Progenitor cell of endocrine pancreas (in vitro differentiated cells): Measurements from ENCODE around the gene DOK1. TPM values are rescaled to one million over a fixed set of nuclear protein-coding genes. Genes with fewer than 3 reads are reported as not detected.

ENCODE experiments used
- DNase-seq: peaks from one replicate; pipeline ENCODE4 v3.0.0; 2021; ENCODE audit warnings: low spot score; ENCODE audit not compliant: unreplicated experiment
- H3K27ac Mint-ChIP-seq: 2 replicates; pipeline ENCODE4 v1.8.0; 2021; ENCODE audit warnings: mild to moderate bottlenecking, moderate library complexity, mixed read lengths
- H3K27me3 Mint-ChIP-seq: 2 replicates; pipeline ENCODE4 v1.8.0; 2021; ENCODE audit warnings: mixed read lengths
- H3K36me3 Mint-ChIP-seq: 2 replicates; pipeline ENCODE4 v1.8.0; 2022; ENCODE audit warnings: mixed read lengths; ENCODE audit not compliant: insufficient read depth
- H3K4me1 Mint-ChIP-seq: 2 replicates; pipeline ENCODE4 v1.8.0; 2021; ENCODE audit warnings: low read depth, mixed read lengths
- H3K4me3 Mint-ChIP-seq: 2 replicates; pipeline ENCODE4 v1.8.0; 2021; ENCODE audit warnings: low read depth, mild to moderate bottlenecking, moderate library complexity, mixed read lengths
- H3K9me3 Mint-ChIP-seq: 2 replicates; pipeline ENCODE4 v1.8.0; 2021; ENCODE audit warnings: low read depth, mixed read lengths
- total RNA-seq: library from RNA; stranded (reverse); gene quantifications from 2 replicates; pipeline ENCODE4 v1.2.1, GENCODE V29; 2021
- TF ChIP-seq, protein P1 (sequence below): fragments of 200-600 bp; sonication (generic); IDR thresholded peaks from one replicate; pipeline ENCODE4 v1.5.0; 2021; ENCODE audit warnings: antibody characterized with exemption, mild to moderate bottlenecking; ENCODE audit not compliant: unreplicated experiment

The DOK1 gene
- total RNA-seq, 1 donor from 2014 or later: 18.5 TPM

DNA sequence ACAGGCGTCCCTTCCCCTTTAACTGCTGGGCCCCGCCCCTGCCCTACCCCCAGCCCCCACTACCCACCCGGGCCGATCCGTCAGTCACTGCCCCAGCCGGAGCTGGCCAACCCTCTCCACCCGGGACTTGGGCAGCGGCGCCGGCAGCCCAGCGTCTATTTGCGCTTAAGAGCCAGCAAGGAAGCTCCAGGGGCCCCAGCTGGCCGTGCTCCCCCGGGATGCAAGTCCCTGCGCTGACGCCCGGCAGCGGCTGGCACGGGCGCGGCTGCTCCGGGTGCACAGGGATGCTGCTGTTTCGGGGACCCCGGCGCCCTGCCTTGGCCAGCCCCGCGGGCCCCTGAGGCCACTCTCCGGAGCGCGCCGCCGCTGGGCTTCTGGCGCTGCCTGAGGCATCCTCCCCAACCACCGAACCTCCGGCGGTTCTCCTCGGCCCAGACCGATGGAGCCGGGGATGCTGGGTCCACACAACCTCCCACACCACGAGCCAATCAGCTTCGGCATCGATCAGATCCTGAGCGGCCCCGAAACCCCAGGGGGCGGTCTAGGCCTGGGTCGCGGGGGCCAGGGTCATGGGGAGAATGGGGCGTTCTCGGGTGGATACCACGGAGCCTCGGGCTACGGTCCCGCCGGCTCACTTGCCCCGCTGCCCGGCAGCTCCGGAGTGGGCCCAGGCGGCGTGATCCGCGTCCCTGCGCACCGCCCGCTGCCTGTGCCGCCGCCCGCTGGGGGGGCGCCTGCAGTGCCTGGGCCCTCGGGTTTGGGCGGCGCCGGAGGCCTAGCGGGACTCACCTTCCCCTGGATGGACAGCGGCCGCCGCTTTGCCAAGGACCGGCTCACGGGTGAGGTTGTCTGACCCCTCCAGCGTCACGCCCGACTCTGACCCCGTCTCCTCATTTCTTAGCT, 39.9 kb upstream of the DOK1 start, which contains the start of gene TLX2:
TSS of gene TLX2 (plus strand) at position 83 of the 903 bp plus-strand sequence. CDS start at position 440, 357 bp downstream.
- Mint-ChIP-seq H3K9me3 (no peaks in the 10 kb centered on the region), H3K27me3 (peaks cover 85% of the 10 kb centered on the region), H3K36me3 (no peaks in the 10 kb centered on the region), H3K4me1 (peaks cover 4% of the 10 kb centered on the region), H3K27ac (peak within 1 kb of the TSS; percentile 82), H3K4me3 (no peak within 1 kb of the TSS)
- TF ChIP-seq, protein P1, sequence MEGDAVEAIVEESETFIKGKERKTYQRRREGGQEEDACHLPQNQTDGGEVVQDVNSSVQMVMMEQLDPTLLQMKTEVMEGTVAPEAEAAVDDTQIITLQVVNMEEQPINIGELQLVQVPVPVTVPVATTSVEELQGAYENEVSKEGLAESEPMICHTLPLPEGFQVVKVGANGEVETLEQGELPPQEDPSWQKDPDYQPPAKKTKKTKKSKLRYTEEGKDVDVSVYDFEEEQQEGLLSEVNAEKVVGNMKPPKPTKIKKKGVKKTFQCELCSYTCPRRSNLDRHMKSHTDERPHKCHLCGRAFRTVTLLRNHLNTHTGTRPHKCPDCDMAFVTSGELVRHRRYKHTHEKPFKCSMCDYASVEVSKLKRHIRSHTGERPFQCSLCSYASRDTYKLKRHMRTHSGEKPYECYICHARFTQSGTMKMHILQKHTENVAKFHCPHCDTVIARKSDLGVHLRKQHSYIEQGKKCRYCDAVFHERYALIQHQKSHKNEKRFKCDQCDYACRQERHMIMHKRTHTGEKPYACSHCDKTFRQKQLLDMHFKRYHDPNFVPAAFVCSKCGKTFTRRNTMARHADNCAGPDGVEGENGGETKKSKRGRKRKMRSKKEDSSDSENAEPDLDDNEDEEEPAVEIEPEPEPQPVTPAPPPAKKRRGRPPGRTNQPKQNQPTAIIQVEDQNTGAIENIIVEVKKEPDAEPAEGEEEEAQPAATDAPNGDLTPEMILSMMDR: no peak
- DNase-seq: no peak

DNA sequence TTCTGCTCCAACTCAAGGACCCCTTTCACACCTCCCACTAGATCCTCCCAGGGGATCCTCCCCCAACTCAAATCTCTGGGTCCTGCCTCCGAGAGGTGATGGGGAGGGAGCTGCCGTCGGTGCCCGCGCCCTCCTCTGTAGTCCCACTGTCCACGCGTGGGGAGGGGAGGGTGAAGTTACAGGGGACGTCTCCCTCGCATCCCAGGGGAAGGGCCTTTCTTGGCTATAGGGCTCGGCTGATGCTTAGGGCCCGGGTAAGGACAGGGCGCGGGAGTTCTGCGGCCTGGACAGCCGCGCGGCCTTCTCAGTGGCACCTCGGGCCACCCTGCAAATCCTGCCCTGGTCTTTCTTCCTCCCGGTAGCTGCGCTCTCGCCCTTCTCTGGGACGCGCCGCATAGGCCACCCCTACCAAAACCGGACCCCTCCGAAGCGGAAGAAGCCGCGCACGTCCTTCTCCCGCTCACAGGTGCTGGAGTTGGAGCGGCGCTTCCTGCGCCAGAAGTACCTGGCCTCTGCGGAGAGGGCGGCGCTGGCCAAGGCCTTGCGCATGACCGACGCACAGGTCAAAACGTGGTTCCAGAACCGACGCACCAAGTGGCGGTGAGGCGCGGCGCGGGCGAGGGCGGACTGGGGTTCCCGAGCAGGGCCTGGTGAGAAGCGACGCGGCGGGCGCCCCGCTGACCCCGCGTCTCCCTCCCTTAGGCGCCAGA, 39.1 kb upstream of the DOK1 start:
- TF ChIP-seq, protein P1: no peak
- Mint-ChIP-seq H3K4me1 (peaks cover 4% of the 10 kb centered on the region), H3K4me3 (peak overlapping the region; percentile 31), H3K27ac (peak overlapping the region; percentile 82), H3K27me3 (peaks cover 85% of the 10 kb centered on the region), H3K9me3 (no peaks in the 10 kb centered on the region), H3K36me3 (no peaks in the 10 kb centered on the region)
- peak; percentile 24 for DNase-seq

DNA sequence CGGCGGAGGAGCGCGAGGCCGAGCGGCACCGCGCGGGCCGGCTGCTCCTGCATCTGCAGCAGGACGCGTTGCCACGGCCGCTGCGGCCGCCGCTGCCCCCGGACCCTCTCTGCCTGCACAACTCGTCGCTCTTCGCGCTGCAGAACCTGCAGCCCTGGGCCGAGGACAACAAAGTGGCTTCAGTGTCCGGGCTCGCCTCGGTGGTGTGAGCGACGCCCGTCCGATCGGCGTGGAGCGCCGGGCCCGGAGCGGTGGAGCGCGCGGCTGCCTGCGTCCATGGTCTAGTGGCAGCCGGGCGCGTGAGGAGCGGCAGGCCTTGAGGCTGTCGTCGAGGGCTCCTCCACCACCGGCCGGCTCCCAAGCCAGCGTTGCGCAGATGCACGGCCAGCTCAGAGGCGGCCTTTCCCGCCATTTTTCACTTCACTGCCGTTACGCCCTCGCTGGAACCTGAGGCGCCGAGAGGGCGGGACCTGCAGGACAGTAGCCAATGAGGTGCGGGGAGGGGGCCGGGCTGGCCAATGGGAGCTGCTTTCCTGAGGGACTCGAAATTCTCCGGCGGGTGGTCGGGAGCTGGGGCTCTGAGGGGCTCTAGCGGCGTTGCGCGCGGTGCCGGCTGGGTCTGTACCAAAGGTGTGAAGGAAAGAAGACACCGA, 38.4 kb upstream of the DOK1 start:
- no peaks in the 10 kb centered on the region for H3K36me3 Mint-ChIP-seq
- peaks cover 4% of the 10 kb centered on the region for H3K4me1 Mint-ChIP-seq
- H3K9me3 Mint-ChIP-seq: no peaks in the 10 kb centered on the region
- TF ChIP-seq, protein P1: no peak
- peak; percentile 37 for DNase-seq
- no peak overlapping the region for H3K27ac Mint-ChIP-seq
- peaks cover 85% of the 10 kb centered on the region for H3K27me3 Mint-ChIP-seq
- no peak overlapping the region for H3K4me3 Mint-ChIP-seq

DNA sequence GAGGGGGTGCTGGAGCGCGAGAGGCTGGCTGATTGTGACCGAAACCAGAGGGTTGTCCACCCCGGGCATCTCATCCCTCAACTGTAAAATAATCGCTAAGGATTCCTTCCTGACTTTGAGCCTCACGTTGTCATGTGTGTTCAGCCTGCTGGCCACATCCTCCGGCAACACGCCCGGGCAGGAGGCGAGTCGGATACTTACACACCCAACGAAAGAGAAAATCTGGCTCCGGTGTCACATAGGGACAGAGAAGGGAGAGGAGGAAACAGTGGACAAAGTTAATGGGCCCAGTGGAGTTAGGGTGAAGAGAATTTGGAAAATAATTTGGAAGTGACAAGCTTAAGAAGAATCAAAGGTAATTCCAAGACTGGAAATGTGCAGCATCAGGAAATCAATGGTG, 37.9 kb upstream of the DOK1 start:
- no peaks in the 10 kb centered on the region for H3K9me3 Mint-ChIP-seq
- no peaks in the 10 kb centered on the region for H3K36me3 Mint-ChIP-seq
- TF ChIP-seq, protein P1: no peak
- H3K27me3 Mint-ChIP-seq: peaks cover 84% of the 10 kb centered on the region
- no peak overlapping the region for H3K4me3 Mint-ChIP-seq
- no peak for DNase-seq
- H3K4me1 Mint-ChIP-seq: peaks cover 4% of the 10 kb centered on the region
- H3K27ac Mint-ChIP-seq: no peak overlapping the region

DNA sequence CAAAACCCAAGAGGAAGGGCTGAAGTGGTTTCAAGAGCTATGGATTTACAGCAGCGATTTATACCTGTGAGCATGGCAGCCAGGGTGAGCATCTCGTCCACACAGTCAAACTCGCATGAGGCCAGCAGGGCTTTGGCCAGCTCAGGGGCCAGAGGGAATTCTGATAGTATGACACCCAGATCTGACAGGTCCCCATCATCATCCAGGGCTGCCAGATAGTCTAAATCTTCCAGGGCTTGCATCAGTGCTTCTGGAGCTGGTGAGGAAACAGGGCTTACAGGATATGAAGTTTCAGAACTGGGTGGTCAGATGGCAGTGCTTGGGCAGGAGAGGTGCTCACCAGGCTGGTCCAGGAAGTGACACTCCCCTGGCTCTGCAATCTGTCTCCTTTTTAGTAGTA, 32.0 kb upstream of the DOK1 start:
- peaks cover 56% of the 10 kb centered on the region for H3K27me3 Mint-ChIP-seq
- TF ChIP-seq, protein P1: no peak
- H3K27ac Mint-ChIP-seq: no peak overlapping the region
- DNase-seq: no peak
- no peaks in the 10 kb centered on the region for H3K9me3 Mint-ChIP-seq
- H3K36me3 Mint-ChIP-seq: peaks cover 11% of the 10 kb centered on the region
- H3K4me1 Mint-ChIP-seq: no peaks in the 10 kb centered on the region
- H3K4me3 Mint-ChIP-seq: no peak overlapping the region
